ENCODE results near the gene POR. TPM values are rescaled to one million over a fixed set of nuclear protein-coding genes. Genes with fewer than 3 reads are reported as not detected.

Gene POR
- polyA plus RNA-seq, 1 of the 3 experiments (the other 2 are of a cell fraction), result 68.7 TPM

- TF ChIP-seq GABPA (IDR thresholded peaks at IDR 0.05; ENCODE audit: low read depth) (no peak), ZBTB33 (IDR thresholded peaks at IDR 0.05; ENCODE audit: borderline replicate concordance, low read depth) (no peak), USF2 (IDR thresholded peaks at IDR 0.05; ENCODE audit: borderline replicate concordance, low read depth, low read length) (no peak), FOXJ3 (CRISPR knock-in tag; IDR thresholded peaks at IDR 0.05) (no peak), EP300 (IDR thresholded peaks at IDR 0.05; ENCODE audit: borderline replicate concordance in 1 of 2, low read depth in 1 of 2, low read length in 1 of 2) (no peak), TCF12 (IDR thresholded peaks at IDR 0.05) (no peak), USF1 (IDR thresholded peaks at IDR 0.05; ENCODE audit: borderline replicate concordance, low read depth) (no peak)
These were observed 39.6 kb upstream of the POR start (continued) for GRCh38 chr7:75875113-75876080.

GRCh38 chr7:75876126-75876881 is 38.7 kb upstream of the POR start:
- ChIA-PET POLR2A (no interaction called here), CTCF (interaction anchor here (2.3 to 5.2 kb wide), 3 partner anchors 10 to 144 kb away, joined by 14 to 32 read pairs (median 28); no protein-coding TSS in a partner anchor)
- H3K27me3 ChIP-seq (ENCODE audit: insufficient read depth), result no peaks in the 10 kb centered on the region
- H2AFZ ChIP-seq (ENCODE audit: low read depth), result no peak overlapping the region
- TF ChIP-seq CHD2 (IDR thresholded peaks at IDR 0.05; ENCODE audit: low read length, partially characterized antibody) (no peak), SIN3A (IDR thresholded peaks at IDR 0.05; ENCODE audit: borderline replicate concordance, low read depth, low read length) (no peak), EZH2phosphoT487 (IDR thresholded peaks at IDR 0.05; ENCODE audit: borderline replicate concordance, low read depth) (no peak), USF1 (IDR thresholded peaks at IDR 0.05; ENCODE audit: borderline replicate concordance, low read depth) (no peak)
- no peak overlapping the region for H3K27ac ChIP-seq (ENCODE audit: low read depth in 2 of 2, low read length in 1 of 2)
- H3K4me1 ChIP-seq (ENCODE audit: control insufficient read depth in 1 of 2, insufficient read depth in 2 of 2, low read depth in 1 of 2, low read length in 1 of 2), result peaks cover 10 to 13% of the 10 kb centered on the region in 2 experiments
- DNase-seq, result no peak
- no peaks in the 10 kb centered on the region for H3K9me2 ChIP-seq
- H3K4me2 ChIP-seq, result no peak overlapping the region
- peaks cover 2 to 7% of the 10 kb centered on the region in 2 experiments for H3K36me3 ChIP-seq (replicated peaks in 1 of 2; ENCODE audit: control insufficient read depth in 1 of 2, insufficient read depth in 2 of 2, low read length in 1 of 2)
- H3K9me3 ChIP-seq, result no peaks in the 10 kb centered on the region
- H3K79me2 ChIP-seq (ENCODE audit: insufficient read depth), result peaks cover 24% of the 10 kb centered on the region
- H3K9ac ChIP-seq, result no peak overlapping the region
- 90% methylated on average over 11 of the region's 11 CpGs for WGBS (ENCODE audit: low lambda C conversion rate)
- H3K4me3 ChIP-seq (ENCODE audit: low read depth in 2 of 2, low read length in 1 of 2), result no peak overlapping the region
- no peaks in the 10 kb centered on the region for H4K20me1 ChIP-seq (ENCODE audit: insufficient read depth)
- peaks cover 16% of the 10 kb centered on the region for H3F3A ChIP-seq (replicated peaks; ENCODE audit: insufficient read depth)
